Peyer's patch (tissue), 4 donors: ENCODE measurements around the gene POU6F2.

Source experiments
- POLR2A ChIP-seq, 2 donors: fragments of 450-650 bp; IDR thresholded peaks; one replicate each; pipeline ENCODE4 v1.5.1; 2017; ENCODE audit warnings: antibody characterized with exemption in 2 of 2, mild to moderate bottlenecking in 2 of 2, moderate library complexity in 2 of 2
- TF ChIP-seq, protein P1 (sequence below), 6 experiments: fragments of 450-650 bp in 4 of 6; fragments of 200-600 bp in 2 of 6; sonication (generic) in 1 of 6; IDR thresholded peaks; one replicate each; pipeline ENCODE4 v1.5.1; 2017 to 2019; ENCODE audit warnings: antibody characterized with exemption in 6 of 6, mild to moderate bottlenecking in 3 of 6, moderate library complexity in 1 of 6

DNA sequence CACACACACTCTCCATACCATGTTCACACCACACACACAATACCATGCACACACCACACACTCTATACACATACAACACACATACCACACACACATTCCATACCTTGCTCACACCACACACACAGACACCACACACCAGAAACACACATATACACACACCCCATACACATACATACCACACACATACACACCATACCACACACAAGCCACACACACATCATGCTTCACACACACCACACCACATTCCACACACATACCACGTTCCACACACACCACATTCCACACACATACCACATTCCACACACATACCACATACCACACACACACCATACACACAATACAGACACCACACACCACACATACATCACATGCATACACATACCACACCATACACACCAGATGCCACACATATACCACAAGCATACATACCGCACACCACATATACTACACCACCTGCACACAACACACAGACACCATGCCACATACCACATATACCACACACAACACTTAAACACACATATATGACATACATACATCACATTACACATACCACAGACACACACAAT, 282.7 kb downstream of the POU6F2 start:
- TF ChIP-seq, protein P1, sequence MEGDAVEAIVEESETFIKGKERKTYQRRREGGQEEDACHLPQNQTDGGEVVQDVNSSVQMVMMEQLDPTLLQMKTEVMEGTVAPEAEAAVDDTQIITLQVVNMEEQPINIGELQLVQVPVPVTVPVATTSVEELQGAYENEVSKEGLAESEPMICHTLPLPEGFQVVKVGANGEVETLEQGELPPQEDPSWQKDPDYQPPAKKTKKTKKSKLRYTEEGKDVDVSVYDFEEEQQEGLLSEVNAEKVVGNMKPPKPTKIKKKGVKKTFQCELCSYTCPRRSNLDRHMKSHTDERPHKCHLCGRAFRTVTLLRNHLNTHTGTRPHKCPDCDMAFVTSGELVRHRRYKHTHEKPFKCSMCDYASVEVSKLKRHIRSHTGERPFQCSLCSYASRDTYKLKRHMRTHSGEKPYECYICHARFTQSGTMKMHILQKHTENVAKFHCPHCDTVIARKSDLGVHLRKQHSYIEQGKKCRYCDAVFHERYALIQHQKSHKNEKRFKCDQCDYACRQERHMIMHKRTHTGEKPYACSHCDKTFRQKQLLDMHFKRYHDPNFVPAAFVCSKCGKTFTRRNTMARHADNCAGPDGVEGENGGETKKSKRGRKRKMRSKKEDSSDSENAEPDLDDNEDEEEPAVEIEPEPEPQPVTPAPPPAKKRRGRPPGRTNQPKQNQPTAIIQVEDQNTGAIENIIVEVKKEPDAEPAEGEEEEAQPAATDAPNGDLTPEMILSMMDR (IDR thresholded peaks at IDR 0.05), result no peak
- TF ChIP-seq POLR2A (IDR thresholded peaks at IDR 0.05), result no peak
